Endothelial cell of umbilical vein (primary cell): ENCODE data around the gene TANGO6. TPM values are rescaled to one million over a fixed set of nuclear protein-coding genes. Genes with fewer than 3 reads are reported as not detected.

Source experiments
- BruUV-seq: library from RNA; stranded (reverse); fragments of 400-500 nt; replicated peaks from 2 replicates; lab custom pipeline; 2021; lab: Mats Ljungman, UMichigan
- CTCF ChIA-PET: fragments of 300-600, 350-600 bp; sonication (Branson Sonifier 250); formaldehyde crosslinking; loops from one replicate; lab custom pipeline; 2021; ENCODE audit warnings: antibody characterized with exemption, inconsistent platforms; lab: Charles Lee
- POLR2A ChIA-PET: fragments of 300-600, 350-600 bp; sonication (Branson Sonifier 250); formaldehyde crosslinking; loops from one replicate; lab custom pipeline; 2021; ENCODE audit warnings: antibody characterized with exemption, inconsistent platforms; lab: Charles Lee
- DNase-seq: peaks from one replicate; pipeline ENCODE4 v3.0.0-alpha.2; 2011; ENCODE audit warnings: low read depth, low spot score
- FAIRE-seq: peaks from 2 replicates; lab custom pipeline; 2011; peaks lifted over from hg19 to GRCh38; lab: Jason Lieb, UNC
- H2AFZ ChIP-seq: 2 replicates; pipeline ENCODE4 v1.6.0; 2012; ENCODE audit warnings: low read depth, low read length, control low read depth, inconsistent platforms
- H3K27ac ChIP-seq: 2 replicates; pipeline ENCODE4 v1.5.1; 2011; ENCODE audit warnings: low read depth, mild to moderate bottlenecking, control low read depth, low read length, moderate library complexity; ENCODE audit not compliant: insufficient read depth
- H3K27me3 ChIP-seq, 2 experiments: 2 replicates each; pipeline versions ENCODE4 v1.6.0 to v1.6.1; 2011; ENCODE audit warnings: low read length in 2 of 2, mixed read lengths in 1 of 2; ENCODE audit not compliant: control insufficient read depth in 2 of 2, insufficient read depth in 2 of 2
- H3K36me3 ChIP-seq, 2 experiments: 2 replicates in 1 of 2; 3 replicates in 1 of 2; pipeline ENCODE4 v1.5.1; 2011; ENCODE audit warnings: low read length in 2 of 2, mild to moderate bottlenecking in 1 of 2, moderate library complexity in 1 of 2; ENCODE audit not compliant: control insufficient read depth in 2 of 2, insufficient read depth in 2 of 2; ENCODE audit errors: extremely low read depth in 1 of 2
- H3K4me1 ChIP-seq: 3 replicates; pipeline ENCODE4 v1.5.1; 2011; ENCODE audit warnings: mild to moderate bottlenecking, low read length; ENCODE audit not compliant: control insufficient read depth, insufficient read depth; ENCODE audit errors: extremely low read depth
- H3K4me2 ChIP-seq: 2 replicates; pipeline ENCODE4 v1.6.1; 2011; ENCODE audit warnings: low read length, control low read depth, mixed read lengths; ENCODE audit not compliant: insufficient read depth
- H3K4me3 ChIP-seq, 3 experiments: fragments of 200-600 bp in 1 of 3; sonication (generic), shearing (Covaris generic) in 1 of 3; replicated peaks in 1 of 3; 2 replicates each; pipeline ENCODE4 v1.5.1; 2011 to 2016; ENCODE audit warnings: control low read depth in 3 of 3, low read length in 3 of 3, mild to moderate bottlenecking in 2 of 3, inconsistent platforms in 1 of 3, low read depth in 1 of 3, moderate library complexity in 1 of 3; ENCODE audit not compliant: insufficient read depth in 1 of 3
- H3K79me2 ChIP-seq: 2 replicates; pipeline ENCODE4 v1.6.0; 2012; ENCODE audit warnings: low read length, inconsistent platforms; ENCODE audit not compliant: control insufficient read depth, insufficient read depth
- H3K9ac ChIP-seq: replicated peaks from 2 replicates; pipeline ENCODE3; 2011; ENCODE audit warnings: low read length, control low read depth; ENCODE audit not compliant: insufficient read depth; ENCODE audit errors: extremely low read depth
- H3K9me1 ChIP-seq: replicated peaks from 3 replicates; pipeline ENCODE4 v1.6.0; 2011; ENCODE audit warnings: mild to moderate bottlenecking, low read length; ENCODE audit not compliant: control insufficient read depth, insufficient read depth; ENCODE audit errors: extremely low read depth
- H3K9me3 ChIP-seq: replicated peaks from 2 replicates; pipeline ENCODE4 v1.5.1; 2012; ENCODE audit warnings: low read length, inconsistent platforms; ENCODE audit not compliant: control insufficient read depth, insufficient read depth
- H4K20me1 ChIP-seq: replicated peaks from 2 replicates; pipeline ENCODE3; 2011; ENCODE audit warnings: mild to moderate bottlenecking, low read length; ENCODE audit not compliant: control insufficient read depth, insufficient read depth; ENCODE audit errors: extremely low read depth
- EZH2 ChIP-seq: IDR thresholded peaks from 2 replicates; pipeline ENCODE4 v1.6.1; 2012; ENCODE audit warnings: borderline replicate concordance, low read depth, mild to moderate bottlenecking, moderate library complexity, low read length, inconsistent platforms; ENCODE audit not compliant: severe bottlenecking
- FOS ChIP-seq: IDR thresholded peaks from 2 replicates; pipeline ENCODE4 v1.6.1; 2011; ENCODE audit warnings: mild to moderate bottlenecking, low read length, moderate library complexity, borderline replicate concordance; ENCODE audit not compliant: insufficient read depth
- GATA2 ChIP-seq: IDR thresholded peaks from 2 replicates; pipeline ENCODE4 v1.7.0; 2011; ENCODE audit warnings: low read depth, mild to moderate bottlenecking, moderate library complexity, mixed read lengths, low read length; ENCODE audit not compliant: insufficient read length, insufficient read depth
- JUN ChIP-seq: IDR thresholded peaks from 2 replicates; pipeline ENCODE4 v1.6.1; 2011; ENCODE audit warnings: borderline replicate concordance, low read depth; ENCODE audit not compliant: insufficient read length, insufficient read depth
- MYC ChIP-seq: IDR thresholded peaks from one replicate; pipeline ENCODE4 v1.6.1; 2011; ENCODE audit warnings: mild to moderate bottlenecking, low read depth, low read length
- POLR2A ChIP-seq: IDR thresholded peaks from 2 replicates; pipeline ENCODE4 v1.6.1; 2012; ENCODE audit warnings: low read depth, mild to moderate bottlenecking, control low read depth, low read length
- POLR2AphosphoS5 ChIP-seq: IDR thresholded peaks from 2 replicates; pipeline ENCODE4 v1.6.1; 2012; ENCODE audit warnings: low read depth, mild to moderate bottlenecking, control low read depth, low read length, moderate library complexity; ENCODE audit not compliant: insufficient read depth
- dilution Hi-C: fragments of 300-500 bp; cut with MboI; formaldehyde crosslinking; loops from one replicate; pipeline ENCODE4 v1.15.0; 2019; ENCODE audit warnings: low sequenced_read_pairs; ENCODE audit not compliant: extremely low pct_ligation_motif_present
- intact Hi-C: fragments of 100-400 bp; cut with micrococcal nuclease; formaldehyde crosslinking; loops from one replicate; pipeline ENCODE4 v1.10.0; 2022
- polyA plus RNA-seq, 4 experiments: library from polyadenylated mRNA; depleted of rRNA in 3 of 4; stranded (reverse) in 3 of 4; unstranded in 1 of 4; fragments of >200 nt; gene quantifications; 2 replicates each; pipeline versions ENCODE4 v1.2.1 to v1.2.3, GENCODE V29; 2011 to 2012; ENCODE audit warnings: missing spikeins in 1 of 4
- total RNA-seq: library from RNA; stranded (reverse); gene quantifications from 2 replicates; pipeline ENCODE4 v1.2.3, GENCODE V29; 2021
- TF ChIP-seq, protein P1 (sequence below), 2 donors: IDR thresholded peaks; 1 replicate in 1 of 2; 2 replicates in 1 of 2; pipeline ENCODE4 v1.5.1; 2011; ENCODE audit warnings: low read length in 2 of 2, mild to moderate bottlenecking in 2 of 2, moderate library complexity in 2 of 2, control low read depth in 1 of 2, inconsistent platforms in 1 of 2, low read depth in 1 of 2; ENCODE audit not compliant: insufficient read depth in 1 of 2; ENCODE audit errors: extremely low read depth in 1 of 2
- TF ChIP-seq, protein P2 (sequence below): IDR thresholded peaks from 2 replicates; pipeline ENCODE4 v1.6.1; 2011; ENCODE audit not compliant: insufficient read depth, insufficient read length

TANGO6 gene
- total and polyA plus RNA-seq, 2 donors (not counting 3 experiments of a cell fraction or from before 2014, with no cell fraction given) = 6.7 to 21.2 TPM

DNA sequence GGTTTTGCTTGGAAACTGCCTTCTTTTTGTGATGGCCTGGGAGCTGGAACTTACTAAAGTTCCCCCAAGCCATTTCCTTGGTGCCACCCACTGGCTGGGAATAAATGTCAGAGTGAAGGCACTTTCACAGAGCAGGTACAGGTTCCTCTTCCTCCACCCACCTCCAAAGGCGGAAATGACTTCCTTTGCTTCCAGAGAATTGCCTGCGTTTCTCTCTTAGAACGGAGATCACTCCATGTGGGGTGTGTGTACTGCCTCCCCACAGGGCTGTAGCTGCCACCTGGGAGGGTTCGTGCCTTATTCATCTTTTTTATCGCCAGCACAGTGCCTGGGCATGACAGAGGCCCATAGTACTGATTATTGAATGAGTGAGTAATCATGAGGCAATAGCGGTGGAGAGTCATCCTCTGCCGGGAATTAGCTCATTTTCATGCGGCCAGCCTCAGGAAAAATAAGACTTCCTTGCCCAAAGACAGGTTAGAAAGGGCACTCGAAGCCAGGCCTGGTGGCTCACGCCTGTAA is 229.9 kb downstream of the TANGO6 start:
- no peaks in the 10 kb centered on the region for H3K9me1 ChIP-seq
- CTCF ChIA-PET = interaction anchor here (0.6 to 1.9 kb wide), 8 partner anchors 8 to 225 kb away, joined by 3 to 7 read pairs (median 3); partner anchors contain the start of gene HAS3
- H3K4me1 ChIP-seq = peaks cover 3% of the 10 kb centered on the region
- no peaks in the 10 kb centered on the region for H3K79me2 ChIP-seq
- H3K36me3 ChIP-seq = no peaks in the 10 kb centered on the region
- POLR2A ChIA-PET = interaction anchor here (0.6 to 0.8 kb wide), 3 partner anchors 32 to 226 kb away, joined by 5 read pairs; no protein-coding TSS in a partner anchor
- H3K4me3 ChIP-seq = no peak overlapping the region
- no peaks in the 10 kb centered on the region for H3K9me3 ChIP-seq
- H3K27me3 ChIP-seq = no peaks in the 10 kb centered on the region
- peak; percentile 38 for DNase-seq
- TF ChIP-seq, protein P1, sequence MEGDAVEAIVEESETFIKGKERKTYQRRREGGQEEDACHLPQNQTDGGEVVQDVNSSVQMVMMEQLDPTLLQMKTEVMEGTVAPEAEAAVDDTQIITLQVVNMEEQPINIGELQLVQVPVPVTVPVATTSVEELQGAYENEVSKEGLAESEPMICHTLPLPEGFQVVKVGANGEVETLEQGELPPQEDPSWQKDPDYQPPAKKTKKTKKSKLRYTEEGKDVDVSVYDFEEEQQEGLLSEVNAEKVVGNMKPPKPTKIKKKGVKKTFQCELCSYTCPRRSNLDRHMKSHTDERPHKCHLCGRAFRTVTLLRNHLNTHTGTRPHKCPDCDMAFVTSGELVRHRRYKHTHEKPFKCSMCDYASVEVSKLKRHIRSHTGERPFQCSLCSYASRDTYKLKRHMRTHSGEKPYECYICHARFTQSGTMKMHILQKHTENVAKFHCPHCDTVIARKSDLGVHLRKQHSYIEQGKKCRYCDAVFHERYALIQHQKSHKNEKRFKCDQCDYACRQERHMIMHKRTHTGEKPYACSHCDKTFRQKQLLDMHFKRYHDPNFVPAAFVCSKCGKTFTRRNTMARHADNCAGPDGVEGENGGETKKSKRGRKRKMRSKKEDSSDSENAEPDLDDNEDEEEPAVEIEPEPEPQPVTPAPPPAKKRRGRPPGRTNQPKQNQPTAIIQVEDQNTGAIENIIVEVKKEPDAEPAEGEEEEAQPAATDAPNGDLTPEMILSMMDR (IDR thresholded peaks at IDR 0.05; ENCODE audit: extremely low read depth in 1 of 2, insufficient read depth in 1 of 2, low read depth in 1 of 2, low read length in 2 of 2) = no peak
- TF ChIP-seq JUN = peak; percentile 20
- dilution Hi-C loops (no loop called here), intact Hi-C loops (no loop called here)
- H2AFZ ChIP-seq = no peak overlapping the region
- H3K27ac ChIP-seq = no peak overlapping the region
- no peak overlapping the region for H3K9ac ChIP-seq
- H3K4me2 ChIP-seq = no peak overlapping the region
- FAIRE-seq = peak; percentile 52
- H4K20me1 ChIP-seq = no peaks in the 10 kb centered on the region
- BruUV-seq = no TSS peak

DNA sequence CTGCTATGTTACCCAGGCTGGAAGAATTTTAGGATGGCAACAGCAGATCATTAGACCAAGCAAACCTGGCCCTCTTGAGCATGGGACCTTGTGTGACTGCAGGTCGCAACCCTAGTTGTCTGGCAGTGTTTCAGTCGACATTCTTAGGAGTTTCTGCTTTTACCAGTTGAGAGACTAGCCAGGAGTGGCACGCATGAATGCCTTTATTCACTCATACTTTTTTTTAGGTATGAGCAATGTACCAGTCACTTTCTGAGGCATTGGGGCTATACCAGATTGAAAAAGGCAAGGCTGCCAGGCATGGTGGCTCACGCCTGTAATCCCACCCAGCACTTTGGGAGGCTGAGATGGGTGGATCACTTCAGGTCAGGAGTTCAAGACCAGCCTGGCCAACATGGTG is 233.9 kb downstream of the TANGO6 start:
- Histone ChIP-seq H3K4me1 (peaks cover 3% of the 10 kb centered on the region), H2AFZ (no peak overlapping the region), H3K36me3 (no peaks in the 10 kb centered on the region), H3K9me1 (no peaks in the 10 kb centered on the region), H4K20me1 (no peaks in the 10 kb centered on the region), H3K9ac (no peak overlapping the region), H3K4me3 (no peak overlapping the region), H3K27ac (no peak overlapping the region), H3K9me3 (no peaks in the 10 kb centered on the region), H3K79me2 (no peaks in the 10 kb centered on the region), H3K27me3 (no peaks in the 10 kb centered on the region), H3K4me2 (no peak overlapping the region)
- CTCF ChIA-PET = no interaction called here
- no peak for DNase-seq
- FAIRE-seq = no peak
- dilution Hi-C loops = no loop called here
- BruUV-seq = no TSS peak
- POLR2A ChIA-PET = no interaction called here
- TF ChIP-seq, protein P1 (IDR thresholded peaks at IDR 0.05; ENCODE audit: extremely low read depth in 1 of 2, insufficient read depth in 1 of 2, low read depth in 1 of 2, low read length in 2 of 2) = no peak
- TF ChIP-seq POLR2AphosphoS5 (no peak), FOS (no peak), JUN (no peak), EZH2 (no peak), GATA2 (no peak), MYC (no peak), POLR2A (no peak)
- TF ChIP-seq, protein P2, sequence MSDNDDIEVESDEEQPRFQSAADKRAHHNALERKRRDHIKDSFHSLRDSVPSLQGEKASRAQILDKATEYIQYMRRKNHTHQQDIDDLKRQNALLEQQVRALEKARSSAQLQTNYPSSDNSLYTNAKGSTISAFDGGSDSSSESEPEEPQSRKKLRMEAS = no peak
- intact Hi-C loops = no loop called here
